ENCODE data around the gene FOXP1. TPM values are rescaled to one million over a fixed set of nuclear protein-coding genes. Genes with fewer than 3 reads are reported as not detected.

Gene FOXP1
- total and polyA plus RNA-seq, 9 of the 15 experiments (the other 6 are each of a cell fraction or from before 2014, with no cell fraction given), result 7.7 to 34.5 (median 13.7) TPM

DNA sequence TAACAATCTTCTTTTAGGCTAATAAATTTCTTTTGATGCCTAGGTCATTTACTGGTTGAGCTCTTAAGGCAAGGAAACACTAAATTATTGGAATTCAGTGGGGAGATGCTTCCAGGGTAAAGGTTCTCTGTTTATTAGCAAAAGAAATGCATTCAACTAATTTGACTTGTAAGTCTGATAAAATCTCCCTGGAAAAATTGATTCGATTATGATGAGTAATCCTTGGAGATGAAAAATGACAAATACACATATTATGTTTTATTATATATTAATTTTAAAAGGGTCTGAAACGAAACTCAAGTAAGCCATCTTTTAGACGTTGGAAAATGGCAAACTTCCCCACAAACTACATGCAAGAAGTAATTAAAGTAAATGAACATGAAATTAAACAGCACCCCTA, 328.0 kb downstream of the FOXP1 start (continued):
- TF ChIP-seq, protein P1, sequence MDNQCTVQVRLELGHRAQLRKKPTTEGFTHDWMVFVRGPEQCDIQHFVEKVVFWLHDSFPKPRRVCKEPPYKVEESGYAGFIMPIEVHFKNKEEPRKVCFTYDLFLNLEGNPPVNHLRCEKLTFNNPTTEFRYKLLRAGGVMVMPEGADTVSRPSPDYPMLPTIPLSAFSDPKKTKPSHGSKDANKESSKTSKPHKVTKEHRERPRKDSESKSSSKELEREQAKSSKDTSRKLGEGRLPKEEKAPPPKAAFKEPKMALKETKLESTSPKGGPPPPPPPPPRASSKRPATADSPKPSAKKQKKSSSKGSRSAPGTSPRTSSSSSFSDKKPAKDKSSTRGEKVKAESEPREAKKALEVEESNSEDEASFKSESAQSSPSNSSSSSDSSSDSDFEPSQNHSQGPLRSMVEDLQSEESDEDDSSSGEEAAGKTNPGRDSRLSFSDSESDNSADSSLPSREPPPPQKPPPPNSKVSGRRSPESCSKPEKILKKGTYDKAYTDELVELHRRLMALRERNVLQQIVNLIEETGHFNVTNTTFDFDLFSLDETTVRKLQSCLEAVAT (IDR thresholded peaks at IDR 0.05), result no peak
- TF ChIP-seq ZNF707 (CRISPR knock-in tag; conservative IDR thresholded peaks at IDR 0.05), result no peak

- Histone ChIP-seq H4K20me1 (replicated peaks; ENCODE audit: control insufficient read depth, insufficient read depth, low read length) (no peaks in the 10 kb centered on the region), H3K27ac (ENCODE audit: extremely low read depth, low read depth, low read length) (no peak overlapping the region), H3K36me3 (ENCODE audit: control insufficient read depth, insufficient read depth, low read length) (no peaks in the 10 kb centered on the region), H2AFZ (ENCODE audit: low read depth, low read length) (no peak overlapping the region), H3K9me3 (replicated peaks; ENCODE audit: control insufficient read depth, insufficient read depth, low read depth, low read length) (no peaks in the 10 kb centered on the region), H3K9ac (ENCODE audit: insufficient read depth in 1 of 2, low read depth in 2 of 2, low read length in 2 of 2) (no peak overlapping the region), H3K9me1 (ENCODE audit: control insufficient read depth, insufficient read depth, low read length) (no peaks in the 10 kb centered on the region), H3K4me1 (replicated peaks in 1 of 2; ENCODE audit: control insufficient read depth in 2 of 2, insufficient read depth in 2 of 2, low read length in 2 of 2) (peaks cover 0 to 5% of the 10 kb centered on the region in 2 experiments; a peak in 2 of 5 replicates), H3K4me3 (no peak overlapping the region), H3K27me3 (ENCODE audit: control insufficient read depth in 2 of 2, insufficient read depth in 2 of 2, low read length in 2 of 2) (no peaks in the 10 kb centered on the region), H3K4me2 (ENCODE audit: insufficient read depth, low read length) (no peak overlapping the region), H3K79me2 (ENCODE audit: control insufficient read depth, insufficient read depth, low read length) (no peaks in the 10 kb centered on the region)
- FAIRE-seq, result no peak
- ChIA-PET POLR2A (interaction anchor here (1.3 kb wide), 1 partner anchor 25 kb away, joined by 3 read pairs; no protein-coding TSS in a partner anchor), CTCF (ENCODE audit: low intra/inter-chr PET ratio) (no interaction called here)
- intact Hi-C loops (cut with micrococcal nuclease) (no loop called here), in situ Hi-C loops (cut with MboI) (no loop called here)
- no TSS peak for BruUV-seq (replicated peaks)
- DNase-seq (ENCODE audit: extremely low read depth in 1 of 4, low spot score in 3 of 4), result no peak
- ATAC-seq, result no peak
- WGBS (ENCODE audit: insufficient coverage, low coverage, missing lambda C conversion rate), result 49% methylated on average over 7 of the region's 7 CpGs
- no peak for TF ChIP-seq SMARCA5 (IDR thresholded peaks at IDR 0.05)
- no peak for TF ChIP-seq SIN3B (IDR thresholded peaks at IDR 0.05; ENCODE audit: low read depth)
- no peak for TF ChIP-seq ILK (tag; IDR thresholded peaks at IDR 0.05; ENCODE audit: borderline replicate concordance, low read depth)
- TF ChIP-seq, protein P1 (IDR thresholded peaks at IDR 0.05), result no peak
- TF ChIP-seq GTF2E2 (tag; IDR thresholded peaks at IDR 0.05), result no peak
- no peak for TF ChIP-seq ZNF699 (CRISPR knock-in tag; IDR thresholded peaks at IDR 0.05; ENCODE audit: insufficient replicate concordance)
- TF ChIP-seq NR3C1 (CRISPR knock-in tag; IDR thresholded peaks at IDR 0.05), result no peak
- TF ChIP-seq CEBPG (CRISPR knock-in tag; IDR thresholded peaks at IDR 0.05), result no peak
- TF ChIP-seq CEBPG (tag; conservative IDR thresholded peaks at IDR 0.05 in 1 of 2, IDR thresholded peaks at IDR 0.05 in 1 of 2), result no peak
- TF ChIP-seq, protein P2, sequence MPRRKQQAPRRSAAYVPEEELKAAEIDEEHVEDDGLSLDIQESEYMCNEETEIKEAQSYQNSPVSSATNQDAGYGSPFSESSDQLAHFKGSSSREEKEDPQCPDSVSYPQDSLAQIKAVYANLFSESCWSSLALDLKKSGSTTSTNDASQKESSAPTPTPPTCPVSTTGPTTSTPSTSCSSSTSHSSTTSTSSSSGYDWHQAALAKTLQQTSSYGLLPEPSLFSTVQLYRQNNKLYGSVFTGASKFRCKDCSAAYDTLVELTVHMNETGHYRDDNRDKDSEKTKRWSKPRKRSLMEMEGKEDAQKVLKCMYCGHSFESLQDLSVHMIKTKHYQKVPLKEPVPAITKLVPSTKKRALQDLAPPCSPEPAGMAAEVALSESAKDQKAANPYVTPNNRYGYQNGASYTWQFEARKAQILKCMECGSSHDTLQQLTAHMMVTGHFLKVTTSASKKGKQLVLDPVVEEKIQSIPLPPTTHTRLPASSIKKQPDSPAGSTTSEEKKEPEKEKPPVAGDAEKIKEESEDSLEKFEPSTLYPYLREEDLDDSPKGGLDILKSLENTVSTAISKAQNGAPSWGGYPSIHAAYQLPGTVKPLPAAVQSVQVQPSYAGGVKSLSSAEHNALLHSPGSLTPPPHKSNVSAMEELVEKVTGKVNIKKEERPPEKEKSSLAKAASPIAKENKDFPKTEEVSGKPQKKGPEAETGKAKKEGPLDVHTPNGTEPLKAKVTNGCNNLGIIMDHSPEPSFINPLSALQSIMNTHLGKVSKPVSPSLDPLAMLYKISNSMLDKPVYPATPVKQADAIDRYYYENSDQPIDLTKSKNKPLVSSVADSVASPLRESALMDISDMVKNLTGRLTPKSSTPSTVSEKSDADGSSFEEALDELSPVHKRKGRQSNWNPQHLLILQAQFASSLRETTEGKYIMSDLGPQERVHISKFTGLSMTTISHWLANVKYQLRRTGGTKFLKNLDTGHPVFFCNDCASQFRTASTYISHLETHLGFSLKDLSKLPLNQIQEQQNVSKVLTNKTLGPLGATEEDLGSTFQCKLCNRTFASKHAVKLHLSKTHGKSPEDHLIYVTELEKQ (CRISPR knock-in tag; IDR thresholded peaks at IDR 0.05), result no peak
- no peak for TF ChIP-seq ELK1 (CRISPR knock-in tag; IDR thresholded peaks at IDR 0.05)
These were observed 329.1 kb downstream of the FOXP1 start for GRCh38 chr3:71254281-71255057.
